Prostate gland (tissue), 2 donors: ENCODE results near the gene MRPS25. TPM values are rescaled to one million over a fixed set of nuclear protein-coding genes. Genes with fewer than 3 reads are reported as not detected.

Experiments
- DNase-seq: peaks from one replicate; pipeline ENCODE4 v3.0.0-alpha.2; 2019; ENCODE audit warnings: low spot score
- H3K27ac ChIP-seq, 2 donors: fragments of 200-600 bp; sonication (generic); 2 replicates each; pipeline ENCODE4 v1.5.1; 2017 to 2019
- H3K27me3 ChIP-seq: fragments of 200-600 bp; sonication (generic); replicated peaks from 2 replicates; pipeline ENCODE4 v1.5.1; 2019; ENCODE audit not compliant: insufficient read depth
- H3K36me3 ChIP-seq, 2 donors: fragments of 200-600 bp; sonication (generic); 1 replicate in 1 of 2; 2 replicates in 1 of 2; pipeline versions ENCODE4 v1.5.1 to v1.8.1; 2017 to 2019
- H3K4me1 ChIP-seq: fragments of 200-600 bp; sonication (generic); replicated peaks from 2 replicates; pipeline ENCODE4 v1.5.1; 2019
- H3K4me3 ChIP-seq, 2 donors: fragments of 200-600 bp; sonication (generic); 2 replicates each; pipeline ENCODE4 v1.5.1; 2017 to 2019
- H3K9me3 ChIP-seq: fragments of 200-600 bp; sonication (generic); 2 replicates; pipeline ENCODE4 v1.5.1; 2017
- CTCF ChIP-seq, 4 experiments: fragments of 200-600 bp in 2 of 4; fragments of 450-650 bp in 2 of 4; sonication (generic) in 2 of 4; IDR thresholded peaks; 1 replicate in 3 of 4; 2 replicates in 1 of 4; pipeline ENCODE4 v1.5.1; 2016 to 2019; ENCODE audit warnings: antibody characterized with exemption in 4 of 4, mild to moderate bottlenecking in 2 of 4, moderate library complexity in 2 of 4
- POLR2A ChIP-seq: fragments of 450-650 bp; IDR thresholded peaks from one replicate; pipeline ENCODE4 v1.6.1; 2016; ENCODE audit warnings: antibody characterized with exemption, mild to moderate bottlenecking
- POLR2AphosphoS5 ChIP-seq: sonication (generic); formaldehyde crosslinking; IDR thresholded peaks from one replicate; pipeline ENCODE4 v1.6.1; 2017; ENCODE audit warnings: antibody characterized with exemption
- WGBS: methylation state at CpG from one replicate; pipeline ENCODE4 v1.1.5; 2018; 5-methylcytosine and 5-hydroxymethylcytosine counted together
- intact Hi-C: fragments of 100-400 bp; cut with DNase I; formaldehyde crosslinking; loops from one replicate; pipeline ENCODE4 v1.14.2; 2022
- total RNA-seq, 2 donors: library from RNA; depleted of rRNA; stranded (reverse); fragments of >200 nt; gene quantifications; one replicate each; pipeline ENCODE4 v1.1.0, GENCODE V29; 2016

MRPS25 gene
- total RNA-seq, 2 donors from 2014 or later = 16.6 to 49.1 TPM

- TF ChIP-seq POLR2AphosphoS5 (no peak), POLR2A (no peak), CTCF (IDR thresholded peaks at IDR 0.05) (no peak)
- Histone ChIP-seq H3K27ac (no peak overlapping the region), H3K36me3 (peaks cover 0 to 2% of the 10 kb centered on the region in 2 donors), H3K4me1 (no peaks in the 10 kb centered on the region), H3K4me3 (no peak overlapping the region), H3K27me3 (no peaks in the 10 kb centered on the region), H3K9me3 (no peaks in the 10 kb centered on the region)
- intact Hi-C loops = no loop called here
- no peak for DNase-seq
- WGBS = 86% methylated on average over 3 of the region's 3 CpGs
These were observed 14.6 kb downstream of the MRPS25 start for GRCh38 chr3:15050405-15051092.

GRCh38 chr3:15049584-15049983 lies 15.5 kb downstream of the MRPS25 start:
- H3K4me1 ChIP-seq = no peaks in the 10 kb centered on the region
- intact Hi-C loops = no loop called here
- peaks cover 0 to 2% of the 10 kb centered on the region in 2 donors for H3K36me3 ChIP-seq
- TF ChIP-seq CTCF (IDR thresholded peaks at IDR 0.05) = no peak
- no peak for TF ChIP-seq POLR2AphosphoS5
- no peak for TF ChIP-seq POLR2A
- no peaks in the 10 kb centered on the region for H3K27me3 ChIP-seq
- no peak for DNase-seq
- H3K4me3 ChIP-seq = no peak overlapping the region
- no peak overlapping the region for H3K27ac ChIP-seq
- 94% methylated on average over 2 of the region's 2 CpGs for WGBS
- H3K9me3 ChIP-seq = no peaks in the 10 kb centered on the region

- H3K27ac ChIP-seq = no peak overlapping the region
- TF ChIP-seq POLR2A = no peak
- TF ChIP-seq POLR2AphosphoS5 = no peak
- no peak for TF ChIP-seq CTCF (IDR thresholded peaks at IDR 0.05)
- 61% methylated on average over 1 of the region's 1 CpG for WGBS
- H3K36me3 ChIP-seq = no peaks in the 10 kb centered on the region
- H3K9me3 ChIP-seq = no peaks in the 10 kb centered on the region
- H3K4me3 ChIP-seq = no peak overlapping the region
- H3K4me1 ChIP-seq = peaks cover 4% of the 10 kb centered on the region
- intact Hi-C loops = no loop called here
- DNase-seq = no peak
- no peaks in the 10 kb centered on the region for H3K27me3 ChIP-seq
These were observed 19.4 kb downstream of the MRPS25 start for GRCh38 chr3:15045667-15046066.

GRCh38 chr3:15044326-15044725 lies 20.8 kb downstream of the MRPS25 start:
- no peak for DNase-seq
- TF ChIP-seq POLR2AphosphoS5 = no peak
- TF ChIP-seq CTCF (IDR thresholded peaks at IDR 0.05) = no peak
- intact Hi-C loops = loop anchor here (5.0 kb wide), 1 partner anchor 117 kb away; no protein-coding TSS in a partner anchor

More at GRCh38 chr3:15044326-15044725, 20.8 kb downstream of the MRPS25 start:
- Histone ChIP-seq H3K27me3 (no peaks in the 10 kb centered on the region), H3K4me3 (no peak overlapping the region), H3K27ac (peak overlapping the region in 1 of 2 donors; percentile 3), H3K36me3 (no peaks in the 10 kb centered on the region), H3K4me1 (peaks cover 4% of the 10 kb centered on the region), H3K9me3 (no peaks in the 10 kb centered on the region)
- 30% methylated on average over 7 of the region's 7 CpGs for WGBS
